MM.1S (cell line): ENCODE data around the gene CXCL8.

Experiments
- DNase-seq: peaks from one replicate; pipeline ENCODE4 v3.0.0-alpha.2; 2015
- H2AFZ ChIP-seq: fragments of 300-600 bp; sonication (generic); 2 replicates; pipeline ENCODE4 v1.6.0; 2016; ENCODE audit warnings: antibody characterized with exemption, low read length
- H3F3A ChIP-seq: fragments of 300-600 bp; sonication (generic); 2 replicates; pipeline ENCODE4 v1.6.1; 2016; ENCODE audit warnings: mild to moderate bottlenecking, antibody characterized with exemption, low read length, moderate library complexity, mixed read lengths; ENCODE audit not compliant: insufficient read depth
- H3K27ac ChIP-seq: fragments of 300-600 bp; sonication (generic); 2 replicates; pipeline ENCODE4 v1.5.1; 2016; ENCODE audit warnings: mild to moderate bottlenecking, low read length
- H3K27me3 ChIP-seq: fragments of 300-600 bp; sonication (generic); replicated peaks from 2 replicates; pipeline ENCODE4 v1.6.0; 2016; ENCODE audit warnings: low read length; ENCODE audit not compliant: insufficient read depth
- H3K36me3 ChIP-seq: fragments of 300-600 bp; sonication (generic); replicated peaks from 2 replicates; pipeline ENCODE4 v1.6.1; 2016; ENCODE audit warnings: mild to moderate bottlenecking, low read length, mixed read lengths; ENCODE audit not compliant: insufficient read depth
- H3K4me1 ChIP-seq: fragments of 300-600 bp; sonication (generic); 2 replicates; pipeline ENCODE4 v1.6.1; 2016; ENCODE audit warnings: low read length, mixed read lengths
- H3K4me2 ChIP-seq: fragments of 300-600 bp; sonication (generic); 2 replicates; pipeline ENCODE4 v1.6.0; 2016; ENCODE audit warnings: low read depth, low read length
- H3K4me3 ChIP-seq: fragments of 300-600 bp; sonication (generic); 2 replicates; pipeline ENCODE4 v1.5.1; 2016; ENCODE audit warnings: low read length, mixed read lengths
- H3K79me2 ChIP-seq: fragments of 300-600 bp; sonication (generic); 2 replicates; pipeline ENCODE4 v1.6.1; 2016; ENCODE audit warnings: mixed run types, low read length, mixed read lengths
- H3K9ac ChIP-seq: fragments of 300-600 bp; sonication (generic); 2 replicates; pipeline ENCODE4 v1.6.1; 2016; ENCODE audit warnings: low read length, mixed read lengths
- H3K9me2 ChIP-seq: fragments of 300-600 bp; sonication (generic); replicated peaks from 2 replicates; pipeline ENCODE4 v1.6.1; 2016; ENCODE audit warnings: mild to moderate bottlenecking, low read length, mixed read lengths; ENCODE audit not compliant: insufficient read depth
- H3K9me3 ChIP-seq: fragments of 300-600 bp; sonication (generic); replicated peaks from 2 replicates; pipeline ENCODE4 v1.6.1; 2016; ENCODE audit warnings: mild to moderate bottlenecking, low read length, mixed read lengths; ENCODE audit not compliant: insufficient read depth
- H4K20me1 ChIP-seq: fragments of 300-600 bp; sonication (generic); 2 replicates; pipeline ENCODE4 v1.6.1; 2016; ENCODE audit warnings: mild to moderate bottlenecking, low read length, moderate library complexity, mixed read lengths; ENCODE audit not compliant: insufficient read depth
- EZH2 ChIP-seq: fragments of 300-600 bp; sonication (generic); optimal IDR thresholded peaks from 2 replicates; pipeline ENCODE3; 2017; ENCODE audit warnings: low read depth, mild to moderate bottlenecking, antibody characterized with exemption, low read length, mixed read lengths
- EZH2phosphoT487 ChIP-seq: fragments of 300-600 bp; sonication (generic); IDR thresholded peaks from 2 replicates; pipeline ENCODE4 v1.6.1; 2018; ENCODE audit warnings: antibody characterized with exemption, low read length
- TF ChIP-seq, protein P1 (sequence below): fragments of 300-600 bp; sonication (generic); IDR thresholded peaks from 2 replicates; pipeline ENCODE4 v1.5.1; 2016; ENCODE audit warnings: antibody characterized with exemption, low read length, mixed read lengths

The CXCL8 gene

DNA sequence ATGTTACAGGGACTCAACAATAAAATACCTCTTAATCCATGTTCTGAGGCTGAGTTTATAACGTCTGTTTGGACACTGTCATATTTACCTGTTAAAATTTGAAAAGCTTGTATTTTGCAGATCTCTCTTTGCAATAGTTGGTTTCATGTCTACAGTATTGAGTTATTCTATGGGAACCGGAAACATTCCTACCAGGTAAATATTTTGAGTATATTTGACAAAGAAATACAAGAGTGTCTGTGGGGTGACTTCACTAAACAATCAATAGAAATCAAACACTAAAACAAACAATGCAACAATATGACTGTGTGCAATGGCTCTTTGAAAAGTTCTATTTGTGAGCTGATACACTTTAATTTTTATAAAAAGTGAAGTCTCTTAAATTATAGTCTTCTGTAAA, 47.7 kb upstream of the CXCL8 start:
- DNase-seq, result no peak
- H3K4me2 ChIP-seq, result no peak overlapping the region
- H3K79me2 ChIP-seq, result no peaks in the 10 kb centered on the region

DNA sequence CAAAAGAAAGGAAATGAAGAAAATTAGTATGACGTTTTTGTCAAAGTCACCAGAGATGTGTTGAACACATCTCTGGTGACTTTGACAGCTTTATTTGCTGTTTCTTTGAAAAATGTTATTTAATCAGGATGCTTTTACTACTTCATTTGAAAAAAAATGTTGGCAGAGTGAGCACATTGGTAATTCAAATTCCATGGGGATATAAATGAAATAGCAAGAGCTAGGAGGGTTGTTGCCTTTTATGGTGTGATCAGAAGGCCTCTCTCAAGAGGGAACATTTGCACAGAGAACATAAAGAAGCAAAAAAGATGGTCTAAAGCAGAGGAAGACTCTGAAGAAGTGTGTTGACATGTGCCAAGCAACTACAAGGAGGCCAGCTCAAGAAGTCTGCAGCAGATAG, 46.6 kb upstream of the CXCL8 start:
- Histone ChIP-seq H3K4me3 (no peak overlapping the region), H3K27me3 (no peaks in the 10 kb centered on the region), H4K20me1 (no peaks in the 10 kb centered on the region), H3K4me2 (no peak overlapping the region), H3F3A (no peaks in the 10 kb centered on the region), H3K27ac (no peak overlapping the region), H3K36me3 (no peaks in the 10 kb centered on the region), H2AFZ (no peak overlapping the region), H3K9ac (no peak overlapping the region), H3K9me2 (no peaks in the 10 kb centered on the region), H3K9me3 (no peaks in the 10 kb centered on the region), H3K79me2 (no peaks in the 10 kb centered on the region), H3K4me1 (no peaks in the 10 kb centered on the region)
- TF ChIP-seq EZH2 (no peak), EZH2phosphoT487 (no peak)
- TF ChIP-seq, protein P1, sequence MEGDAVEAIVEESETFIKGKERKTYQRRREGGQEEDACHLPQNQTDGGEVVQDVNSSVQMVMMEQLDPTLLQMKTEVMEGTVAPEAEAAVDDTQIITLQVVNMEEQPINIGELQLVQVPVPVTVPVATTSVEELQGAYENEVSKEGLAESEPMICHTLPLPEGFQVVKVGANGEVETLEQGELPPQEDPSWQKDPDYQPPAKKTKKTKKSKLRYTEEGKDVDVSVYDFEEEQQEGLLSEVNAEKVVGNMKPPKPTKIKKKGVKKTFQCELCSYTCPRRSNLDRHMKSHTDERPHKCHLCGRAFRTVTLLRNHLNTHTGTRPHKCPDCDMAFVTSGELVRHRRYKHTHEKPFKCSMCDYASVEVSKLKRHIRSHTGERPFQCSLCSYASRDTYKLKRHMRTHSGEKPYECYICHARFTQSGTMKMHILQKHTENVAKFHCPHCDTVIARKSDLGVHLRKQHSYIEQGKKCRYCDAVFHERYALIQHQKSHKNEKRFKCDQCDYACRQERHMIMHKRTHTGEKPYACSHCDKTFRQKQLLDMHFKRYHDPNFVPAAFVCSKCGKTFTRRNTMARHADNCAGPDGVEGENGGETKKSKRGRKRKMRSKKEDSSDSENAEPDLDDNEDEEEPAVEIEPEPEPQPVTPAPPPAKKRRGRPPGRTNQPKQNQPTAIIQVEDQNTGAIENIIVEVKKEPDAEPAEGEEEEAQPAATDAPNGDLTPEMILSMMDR, result no peak
- no peak for DNase-seq

More for the DNA sequence above, 47.7 kb upstream of the CXCL8 start:
- Histone ChIP-seq H3K4me1 (no peaks in the 10 kb centered on the region), H3K9ac (no peak overlapping the region), H3K9me3 (no peaks in the 10 kb centered on the region), H3K9me2 (no peaks in the 10 kb centered on the region), H3K27me3 (no peaks in the 10 kb centered on the region), H3K27ac (no peak overlapping the region), H3F3A (no peaks in the 10 kb centered on the region), H3K4me3 (no peak overlapping the region), H4K20me1 (no peaks in the 10 kb centered on the region), H2AFZ (no peak overlapping the region), H3K36me3 (no peaks in the 10 kb centered on the region)
- TF ChIP-seq EZH2, result no peak
- no peak for TF ChIP-seq EZH2phosphoT487
- TF ChIP-seq, protein P1, result no peak

DNA sequence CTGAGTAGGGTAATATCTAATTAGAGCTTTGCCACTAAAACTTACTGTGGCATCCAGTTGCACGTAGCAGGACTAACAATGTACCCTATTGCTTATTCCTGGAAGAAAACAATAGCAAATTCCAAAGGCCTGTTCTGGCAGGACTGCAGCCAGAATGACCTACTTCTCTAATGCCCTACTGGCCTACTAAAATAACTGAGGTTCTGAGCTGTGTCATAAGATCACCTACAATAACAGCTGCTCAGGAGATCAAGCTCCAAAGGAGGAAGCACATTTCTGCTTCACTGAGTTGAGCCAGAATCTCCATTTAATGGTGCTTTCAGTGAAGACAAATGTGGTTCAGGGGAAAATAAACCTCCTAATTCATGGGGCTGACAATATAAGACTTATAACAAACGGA, 42.2 kb upstream of the CXCL8 start:
- DNase-seq, result no peak
- H3F3A ChIP-seq, result no peaks in the 10 kb centered on the region

More for the DNA sequence above, 42.2 kb upstream of the CXCL8 start:
- Histone ChIP-seq H4K20me1 (no peaks in the 10 kb centered on the region), H3K4me2 (no peak overlapping the region), H3K4me3 (no peak overlapping the region), H3K36me3 (no peaks in the 10 kb centered on the region), H3K27ac (no peak overlapping the region), H3K4me1 (no peaks in the 10 kb centered on the region), H3K9me3 (no peaks in the 10 kb centered on the region), H3K27me3 (no peaks in the 10 kb centered on the region), H2AFZ (no peak overlapping the region), H3K9ac (no peak overlapping the region), H3K79me2 (no peaks in the 10 kb centered on the region), H3K9me2 (no peaks in the 10 kb centered on the region)
- TF ChIP-seq EZH2, result no peak
- no peak for TF ChIP-seq EZH2phosphoT487
- TF ChIP-seq, protein P1, result no peak
